Right lobe of liver (tissue), 4 donors: ENCODE data around the gene NTMT2.

Source experiments
- CTCF ChIP-seq, 4 donors: fragments of 200-600 bp in 3 of 4; fragments of 450-650 bp in 1 of 4; IDR thresholded peaks; one replicate each; pipeline versions ENCODE4 v1.5.1 to v1.8.0; 2016 to 2022; ENCODE audit warnings: antibody characterized with exemption in 4 of 4, mild to moderate bottlenecking in 2 of 4
- POLR2A ChIP-seq: fragments of 450-650 bp; IDR thresholded peaks from one replicate; pipeline ENCODE4 v1.6.1; 2017; ENCODE audit warnings: antibody characterized with exemption, mild to moderate bottlenecking
- donor health status: DM: no; HTN: no; CAD: no.
- donor health status: DM: no; HTN: no; CAD: no.
- donor health status: DM: no; HTN: yes; CAD: no.

- no peak for TF ChIP-seq CTCF (IDR thresholded peaks at IDR 0.05)
- no peak for TF ChIP-seq POLR2A
These were observed 36.7 kb downstream of the NTMT2 start for GRCh38 chr1:170182442-170182841.
